ENCODE results near the gene C6orf62.
"Not testable (repeated sequence)": the region's sequence is repeated elsewhere in the genome, so short reads cannot be mapped to it uniquely, and the experiment has no call there.

C6orf62 gene

GRCh38 chr6:24742216-24742738, 23.3 kb upstream of the C6orf62 start:
- no peak for DNase-seq

- no peak for DNase-seq
Observed at GRCh38 chr6:24740861-24741260, 21.9 kb upstream of the C6orf62 start.

GRCh38 chr6:24738741-24739140, 19.8 kb upstream of the C6orf62 start:
- DNase-seq: no peak

GRCh38 chr6:24734710-24735109, 15.8 kb upstream of the C6orf62 start:
- not testable (repeated sequence) for DNase-seq

- DNase-seq: no peak
Observed at GRCh38 chr6:24734166-24734565, 15.2 kb upstream of the C6orf62 start.

- not testable (repeated sequence) for DNase-seq
Observed at GRCh38 chr6:24731456-24732134, 12.6 kb upstream of the C6orf62 start.

GRCh38 chr6:24730653-24731052, 11.7 kb upstream of the C6orf62 start:
- not testable (repeated sequence) for DNase-seq

- DNase-seq: no peak
Observed at GRCh38 chr6:24723270-24723669, 4.3 kb upstream of the C6orf62 start.

- DNase-seq: no peak
Observed at GRCh38 chr6:24721461-24722215, 2.7 kb upstream of the C6orf62 start.

- peak; percentile 98 for DNase-seq
Observed at GRCh38 chr6:24720604-24721460, 1.9 kb upstream of the C6orf62 start.

GRCh38 chr6:24720131-24720603, 1.2 kb upstream of the C6orf62 start:
- DNase-seq: peak; percentile 81

- no peak for DNase-seq
Observed at GRCh38 chr6:24718449-24719124, 367 bp downstream of the C6orf62 start.

GRCh38 chr6:24716602-24717148, 2.3 kb downstream of the C6orf62 start:
- DNase-seq: not testable (repeated sequence)

- no peak for DNase-seq
Observed at GRCh38 chr6:24710519-24711303, 8.2 kb downstream of the C6orf62 start.

- no peak for DNase-seq
Observed at GRCh38 chr6:24709014-24709711, 9.8 kb downstream of the C6orf62 start.

GRCh38 chr6:24708612-24709011, 10.3 kb downstream of the C6orf62 start:
- no peak for DNase-seq

GRCh38 chr6:24704468-24704867, 14.5 kb downstream of the C6orf62 start:
- no peak for DNase-seq

GRCh38 chr6:24702720-24703282, 16.2 kb downstream of the C6orf62 start:
- no peak for DNase-seq

- no peak for DNase-seq
Observed at GRCh38 chr6:24699521-24700359, 19.2 kb downstream of the C6orf62 start.
